Keratinocyte (primary cell): ENCODE data around the gene SPRTN. TPM values are rescaled to one million over a fixed set of nuclear protein-coding genes. Genes with fewer than 3 reads are reported as not detected.

ENCODE experiments used
- DNase-seq: peaks from one replicate; pipeline ENCODE4 v3.0.0-alpha.2; 2011; ENCODE audit warnings: low read depth, missing footprints, low spot score
- FAIRE-seq: peaks from 2 replicates; lab custom pipeline; 2011; peaks lifted over from hg19 to GRCh38; lab: Jason Lieb, UNC
- H2AFZ ChIP-seq: 2 replicates; pipeline ENCODE4 v1.6.0; 2012; ENCODE audit warnings: low read length, control low read depth, inconsistent platforms; ENCODE audit not compliant: control insufficient read depth
- H3K27ac ChIP-seq: 2 replicates; pipeline ENCODE4 v1.5.1; 2011; ENCODE audit warnings: low read length; ENCODE audit not compliant: control insufficient read depth, insufficient read depth
- H3K27me3 ChIP-seq: 3 replicates; pipeline ENCODE4 v1.6.0; 2011; ENCODE audit warnings: low read length; ENCODE audit not compliant: control insufficient read depth, insufficient read depth; ENCODE audit errors: extremely low read depth
- H3K36me3 ChIP-seq, 2 experiments: 2 replicates in 1 of 2; 3 replicates in 1 of 2; pipeline ENCODE4 v1.5.1; 2011; ENCODE audit warnings: low read length in 2 of 2, mild to moderate bottlenecking in 1 of 2; ENCODE audit not compliant: control insufficient read depth in 2 of 2, insufficient read depth in 2 of 2; ENCODE audit errors: extremely low read depth in 1 of 2
- H3K4me1 ChIP-seq: 3 replicates; pipeline ENCODE4 v1.5.1; 2011; ENCODE audit warnings: low read length; ENCODE audit not compliant: control insufficient read depth, insufficient read depth; ENCODE audit errors: extremely low read depth
- H3K4me2 ChIP-seq: 3 replicates; pipeline ENCODE4 v1.6.0; 2011; ENCODE audit warnings: low read depth, low read length; ENCODE audit not compliant: control insufficient read depth, insufficient read depth; ENCODE audit errors: extremely low read depth
- H3K4me3 ChIP-seq, 3 experiments: fragments of 200-600 bp in 1 of 3; sonication (generic) in 1 of 3; 2 replicates in 2 of 3; 3 replicates in 1 of 3; pipeline ENCODE4 v1.5.1; 2011 to 2016; ENCODE audit warnings: low read length in 3 of 3, mild to moderate bottlenecking in 3 of 3, control low read depth in 2 of 3, inconsistent platforms in 1 of 3, low read depth in 1 of 3, mixed read lengths in 1 of 3, mixed run types in 1 of 3, moderate library complexity in 1 of 3; ENCODE audit not compliant: control insufficient read depth in 2 of 3, insufficient read depth in 2 of 3; ENCODE audit errors: extremely low read depth in 1 of 3
- H3K79me2 ChIP-seq: 2 replicates; pipeline ENCODE4 v1.6.0; 2012; ENCODE audit warnings: low read length; ENCODE audit not compliant: control insufficient read depth, insufficient read depth
- H3K9ac ChIP-seq: 3 replicates; pipeline ENCODE4 v1.6.0; 2011; ENCODE audit warnings: low read length; ENCODE audit not compliant: control insufficient read depth, insufficient read depth; ENCODE audit errors: extremely low read depth
- H3K9me1 ChIP-seq: 3 replicates; pipeline ENCODE4 v1.6.0; 2011; ENCODE audit warnings: low read length; ENCODE audit not compliant: control insufficient read depth, insufficient read depth; ENCODE audit errors: extremely low read depth
- H3K9me3 ChIP-seq: 2 replicates; pipeline ENCODE4 v1.5.1; 2012; ENCODE audit warnings: low read depth, low read length; ENCODE audit not compliant: control insufficient read depth
- H4K20me1 ChIP-seq: 3 replicates; pipeline ENCODE4 v1.6.0; 2011; ENCODE audit warnings: low read length; ENCODE audit not compliant: control insufficient read depth, insufficient read depth; ENCODE audit errors: extremely low read depth
- EZH2 ChIP-seq: IDR thresholded peaks from one replicate; pipeline ENCODE4 v1.6.1; 2012; ENCODE audit warnings: inconsistent platforms, mild to moderate bottlenecking, low read length, moderate library complexity
- dilution Hi-C: fragments of 300-500 bp; cut with MboI; formaldehyde crosslinking; loops from one replicate; pipeline ENCODE4 v1.7.0; 2020; ENCODE audit warnings: low sequenced_read_pairs; ENCODE audit not compliant: extremely low pct_ligation_motif_present
- polyA plus RNA-seq, 5 experiments: library from polyadenylated mRNA; depleted of rRNA in 3 of 5; stranded (reverse) in 3 of 5; stranded (forward) in 1 of 5; unstranded in 1 of 5; fragments of >200 nt; gene quantifications; 1 replicate in 1 of 5; 2 replicates in 3 of 5; 3 replicates in 1 of 5; pipeline versions ENCODE4 v1.2.1 to v1.2.3, GENCODE V29; 2011 to 2012; ENCODE audit warnings: missing spikeins in 2 of 5, low read depth in 1 of 5, low replicate concordance in 1 of 5
- TF ChIP-seq, protein P1 (sequence below), 3 experiments: IDR thresholded peaks in 1 of 3; conservative IDR thresholded peaks in 1 of 3; optimal IDR thresholded peaks in 1 of 3; 2 replicates in 2 of 3; 3 replicates in 1 of 3; pipeline versions ENCODE3 to v1.5.1; 2011; ENCODE audit warnings: low read length in 3 of 3, mild to moderate bottlenecking in 3 of 3, moderate library complexity in 2 of 3, control low read depth in 1 of 3, inconsistent platforms in 1 of 3; ENCODE audit not compliant: insufficient read depth in 2 of 3; ENCODE audit errors: extremely low read depth in 1 of 3

The SPRTN gene
- polyA plus RNA-seq, 1 donor (not counting 4 experiments of a cell fraction or from before 2014, with no cell fraction given) = 17.4 TPM

DNA sequence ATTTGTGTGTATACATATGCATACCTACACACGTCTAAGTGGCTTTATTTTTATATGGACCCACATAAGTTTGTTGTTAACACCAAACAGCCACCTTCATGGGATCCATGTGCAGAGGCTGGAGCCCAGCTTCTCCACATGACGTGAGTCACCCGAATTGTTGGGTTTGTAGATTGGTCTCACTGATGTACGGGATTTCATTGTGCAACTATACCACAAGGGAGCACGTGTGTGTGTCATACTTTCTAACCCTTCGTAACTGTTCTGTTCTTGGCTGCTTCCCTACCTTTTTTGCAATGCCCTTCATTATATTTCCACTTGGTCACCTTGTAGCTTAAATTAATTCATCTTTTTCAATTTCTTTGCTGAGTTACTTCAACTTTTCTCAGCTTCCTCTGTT, 21.0 kb downstream of the SPRTN start:
- H3K4me1 ChIP-seq = peaks cover 7% of the 10 kb centered on the region
- dilution Hi-C loops = no loop called here
- H3K27ac ChIP-seq = no peak overlapping the region
- H3K27me3 ChIP-seq = no peaks in the 10 kb centered on the region
- no peaks in the 10 kb centered on the region for H4K20me1 ChIP-seq
- H3K36me3 ChIP-seq = peaks cover 3 to 4% of the 10 kb centered on the region in 2 experiments
- no peak overlapping the region for H2AFZ ChIP-seq
- H3K9ac ChIP-seq = no peak overlapping the region
- H3K9me1 ChIP-seq = no peaks in the 10 kb centered on the region
- H3K4me2 ChIP-seq = no peak overlapping the region
- H3K9me3 ChIP-seq = no peaks in the 10 kb centered on the region
- TF ChIP-seq, protein P1, sequence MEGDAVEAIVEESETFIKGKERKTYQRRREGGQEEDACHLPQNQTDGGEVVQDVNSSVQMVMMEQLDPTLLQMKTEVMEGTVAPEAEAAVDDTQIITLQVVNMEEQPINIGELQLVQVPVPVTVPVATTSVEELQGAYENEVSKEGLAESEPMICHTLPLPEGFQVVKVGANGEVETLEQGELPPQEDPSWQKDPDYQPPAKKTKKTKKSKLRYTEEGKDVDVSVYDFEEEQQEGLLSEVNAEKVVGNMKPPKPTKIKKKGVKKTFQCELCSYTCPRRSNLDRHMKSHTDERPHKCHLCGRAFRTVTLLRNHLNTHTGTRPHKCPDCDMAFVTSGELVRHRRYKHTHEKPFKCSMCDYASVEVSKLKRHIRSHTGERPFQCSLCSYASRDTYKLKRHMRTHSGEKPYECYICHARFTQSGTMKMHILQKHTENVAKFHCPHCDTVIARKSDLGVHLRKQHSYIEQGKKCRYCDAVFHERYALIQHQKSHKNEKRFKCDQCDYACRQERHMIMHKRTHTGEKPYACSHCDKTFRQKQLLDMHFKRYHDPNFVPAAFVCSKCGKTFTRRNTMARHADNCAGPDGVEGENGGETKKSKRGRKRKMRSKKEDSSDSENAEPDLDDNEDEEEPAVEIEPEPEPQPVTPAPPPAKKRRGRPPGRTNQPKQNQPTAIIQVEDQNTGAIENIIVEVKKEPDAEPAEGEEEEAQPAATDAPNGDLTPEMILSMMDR (optimal IDR thresholded peaks at IDR 0.05 in 1 of 3, IDR thresholded peaks at IDR 0.05 in 1 of 3, conservative IDR thresholded peaks at IDR 0.05 in 1 of 3; ENCODE audit: extremely low read depth in 1 of 3, insufficient read depth in 2 of 3, low read length in 3 of 3) = no peak
- no peak for TF ChIP-seq EZH2
- no peaks in the 10 kb centered on the region for H3K79me2 ChIP-seq
- no peak overlapping the region for H3K4me3 ChIP-seq
- DNase-seq (no peak), FAIRE-seq (no peak)

DNA sequence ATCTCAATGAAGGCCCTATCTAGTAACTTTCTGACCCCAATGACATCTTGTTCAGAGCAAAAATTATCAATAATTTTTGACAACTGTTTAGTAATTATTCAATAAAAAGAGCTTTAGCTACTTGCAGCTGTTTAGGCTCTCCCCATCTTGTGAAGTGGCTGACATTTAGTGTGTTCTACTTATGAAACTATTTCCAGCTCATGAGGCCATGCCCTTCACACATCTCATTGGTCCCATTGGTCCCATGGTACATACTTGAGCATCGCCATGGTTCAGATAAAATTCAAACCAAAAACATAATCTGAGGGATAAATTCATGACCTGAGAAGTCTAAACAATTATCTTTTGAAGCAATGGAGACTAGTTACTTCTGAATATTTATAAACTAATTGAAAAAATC, 24.2 kb downstream of the SPRTN start:
- Histone ChIP-seq H3K36me3 (peaks cover 3 to 9% of the 10 kb centered on the region in 2 experiments), H3K27ac (no peak overlapping the region), H2AFZ (no peak overlapping the region), H4K20me1 (no peaks in the 10 kb centered on the region), H3K9me3 (no peaks in the 10 kb centered on the region), H3K27me3 (no peaks in the 10 kb centered on the region), H3K79me2 (no peaks in the 10 kb centered on the region), H3K9ac (no peak overlapping the region), H3K4me2 (no peak overlapping the region), H3K9me1 (no peaks in the 10 kb centered on the region), H3K4me3 (no peak overlapping the region), H3K4me1 (peaks cover 7% of the 10 kb centered on the region)
- no peak for TF ChIP-seq EZH2
- TF ChIP-seq, protein P1 (optimal IDR thresholded peaks at IDR 0.05 in 1 of 3, IDR thresholded peaks at IDR 0.05 in 1 of 3, conservative IDR thresholded peaks at IDR 0.05 in 1 of 3; ENCODE audit: extremely low read depth in 1 of 3, insufficient read depth in 2 of 3, low read length in 3 of 3) = no peak
- no peak for DNase-seq
- FAIRE-seq = no peak
- dilution Hi-C loops = no loop called here
